Measurements from ENCODE around the gene ATRIP. TPM values are rescaled to one million over a fixed set of nuclear protein-coding genes. Genes with fewer than 3 reads are reported as not detected.

ATRIP gene
- total RNA-seq, 1 donor from 2014 or later: 9.0 TPM

- Histone ChIP-seq H3K27ac (peak overlapping the region; percentile 95 to 98), H3K9me3 (no peaks in the 10 kb centered on the region), H3K4me3 (peak overlapping the region; percentile 79 to 94), H3K27me3 (no peaks in the 10 kb centered on the region), H3K36me3 (peaks cover 7 to 16% of the 10 kb centered on the region in 2 donors), H3K4me1 (peaks cover 18 to 47% of the 10 kb centered on the region in 2 donors)
- no peak for DNase-seq (ENCODE audit: low spot score in 2 of 2)
- TF ChIP-seq CTCF (IDR thresholded peaks at IDR 0.05): no peak
- intact Hi-C loops (cut with DNase I): no loop called here
Measured at GRCh38 chr3:48427630-48427962, 18.9 kb upstream of the ATRIP start.

GRCh38 chr3:48428088-48428571, 18.4 kb upstream of the ATRIP start:
- TF ChIP-seq CTCF (IDR thresholded peaks at IDR 0.05): no peak
- DNase-seq (ENCODE audit: low spot score in 2 of 2): no peak
- Histone ChIP-seq H3K27ac (peak overlapping the region; percentile 95 to 98), H3K4me3 (peak overlapping the region; percentile 79 to 94), H3K27me3 (no peaks in the 10 kb centered on the region), H3K36me3 (peaks cover 7 to 14% of the 10 kb centered on the region in 2 donors), H3K9me3 (no peaks in the 10 kb centered on the region), H3K4me1 (peaks cover 18 to 43% of the 10 kb centered on the region in 2 donors)
- intact Hi-C loops (cut with DNase I): no loop called here

- Histone ChIP-seq H3K27ac (peak overlapping the region; percentile 95 to 98), H3K4me1 (peaks cover 18 to 39% of the 10 kb centered on the region in 2 donors), H3K36me3 (peaks cover 4 to 16% of the 10 kb centered on the region in 2 donors), H3K4me3 (peak overlapping the region; percentile 79 to 94), H3K27me3 (no peaks in the 10 kb centered on the region), H3K9me3 (no peaks in the 10 kb centered on the region)
- TF ChIP-seq CTCF (IDR thresholded peaks at IDR 0.05): no peak
- DNase-seq (ENCODE audit: low spot score in 2 of 2): no peak
- intact Hi-C loops (cut with DNase I): loop anchor here (1.0 kb wide), 1 partner anchor 26 kb away; no protein-coding TSS in a partner anchor
Measured at GRCh38 chr3:48428572-48429316, 17.8 kb upstream of the ATRIP start.

- no peaks in the 10 kb centered on the region for H3K9me3 ChIP-seq
- TF ChIP-seq CTCF (IDR thresholded peaks at IDR 0.05): no peak
- intact Hi-C loops (cut with DNase I): loop anchor here (1.0 kb wide), 1 partner anchor 27 kb away; no protein-coding TSS in a partner anchor
- H3K27me3 ChIP-seq: no peaks in the 10 kb centered on the region
- no peak for DNase-seq (ENCODE audit: low spot score in 2 of 2)
- peaks cover 12 to 32% of the 10 kb centered on the region in 2 donors for H3K4me1 ChIP-seq
- H3K36me3 ChIP-seq: peaks cover 0 to 11% of the 10 kb centered on the region in 2 donors
- H3K4me3 ChIP-seq: peak overlapping the region; percentile 79 to 94
- H3K27ac ChIP-seq: peak overlapping the region; percentile 95 to 98
Measured at GRCh38 chr3:48429317-48429959, 17.1 kb upstream of the ATRIP start.

- H3K4me1 ChIP-seq: peaks cover 12 to 26% of the 10 kb centered on the region in 2 donors
- no peaks in the 10 kb centered on the region for H3K9me3 ChIP-seq
- peak within 1 kb of the TSS; percentile 95 to 98 for H3K27ac ChIP-seq
- H3K4me3 ChIP-seq: peak within 1 kb of the TSS; percentile 79 to 94
- intact Hi-C loops (cut with DNase I): loop anchor here (1.0 kb wide), 1 partner anchor 28 kb away; no protein-coding TSS in a partner anchor
- peaks cover 0 to 11% of the 10 kb centered on the region in 2 donors for H3K36me3 ChIP-seq
- no peak for TF ChIP-seq CTCF (IDR thresholded peaks at IDR 0.05)
- no peaks in the 10 kb centered on the region for H3K27me3 ChIP-seq
- DNase-seq (ENCODE audit: low spot score in 2 of 2): peak in 1 of 2 donors; percentile 91
Measured at GRCh38 chr3:48429960-48430707, 16.4 kb upstream of the ATRIP start, which contains the start of gene PLXNB1. PLXNB1 (minus strand) TSS chr3:48430086; CDS start chr3:48424611, 5,475 bp downstream.

All from ascending aorta (tissue), 2 donors.